Panc1 (cell line): Measurements from ENCODE around the gene ADGRV1. TPM values are rescaled to one million over a fixed set of nuclear protein-coding genes. Genes with fewer than 3 reads are reported as not detected.

Experiments
- ATAC-seq: fragments of 200-7000 bp; cut with Tn5 transposase; 2 replicates; pipeline ENCODE4 v1.9.1; 2020; ENCODE audit warnings: mild to moderate bottlenecking, moderate library complexity
- BruUV-seq: library from RNA; stranded (reverse); fragments of 400-500 nt; replicated peaks from 2 replicates; lab custom pipeline; 2021; lab: Mats Ljungman, UMichigan
- CTCF ChIA-PET: fragments of 300-600 bp; sonication (Branson Sonifier 250); formaldehyde crosslinking; loops from one replicate; lab custom pipeline; 2022; ENCODE audit warnings: antibody characterized with exemption; lab: Charles Lee
- POLR2A ChIA-PET: fragments of 300-600 bp; sonication (Branson Sonifier 250); formaldehyde crosslinking; loops from one replicate; lab custom pipeline; 2022; ENCODE audit warnings: antibody characterized with exemption; lab: Charles Lee
- DNase-seq: peaks from one replicate; pipeline ENCODE4 v3.0.0-alpha.2; 2010; ENCODE audit warnings: low read depth, low spot score
- H3K27ac ChIP-seq: 2 replicates; pipeline ENCODE4 v1.5.1; 2011; ENCODE audit warnings: mild to moderate bottlenecking, low read length, inconsistent platforms
- H3K27me3 ChIP-seq: fragments of 200-500 bp; sonication (Bioruptor generic); 2 replicates; pipeline ENCODE4 v1.6.0; 2014; ENCODE audit warnings: low read length, inconsistent platforms; ENCODE audit not compliant: control insufficient read depth, insufficient read depth
- H3K36me3 ChIP-seq: fragments of 200-500 bp; sonication (Bioruptor generic); 2 replicates; pipeline ENCODE4 v1.5.1; 2014; ENCODE audit warnings: inconsistent platforms, mild to moderate bottlenecking, low read length, moderate library complexity; ENCODE audit not compliant: control insufficient read depth, insufficient read depth
- H3K4me1 ChIP-seq: 2 replicates; pipeline ENCODE4 v1.5.1; 2011; ENCODE audit warnings: inconsistent platforms, mild to moderate bottlenecking, low read length, moderate library complexity; ENCODE audit not compliant: control insufficient read depth, insufficient read depth
- H3K4me3 ChIP-seq, 2 experiments: 2 replicates each; pipeline ENCODE4 v1.5.1; 2011 to 2012; ENCODE audit warnings: low read depth in 2 of 2, low read length in 2 of 2, mild to moderate bottlenecking in 2 of 2, inconsistent platforms in 1 of 2, moderate library complexity in 1 of 2
- H3K9me3 ChIP-seq: fragments of 200-500 bp; sonication (Bioruptor generic); 2 replicates; pipeline ENCODE4 v1.5.1; 2014; ENCODE audit warnings: low read depth, mild to moderate bottlenecking, inconsistent platforms, low read length, moderate library complexity; ENCODE audit not compliant: control insufficient read depth, insufficient read depth
- POLR2AphosphoS5 ChIP-seq: IDR thresholded peaks from 2 replicates; pipeline ENCODE4 v1.6.1; 2012; ENCODE audit warnings: mild to moderate bottlenecking, low read depth, low read length, moderate library complexity
- REST ChIP-seq, 2 experiments: IDR thresholded peaks; 2 replicates each; pipeline ENCODE4 v1.6.1; 2011 to 2012; ENCODE audit warnings: low read depth in 2 of 2, control low read depth in 1 of 2, low read length in 1 of 2, mild to moderate bottlenecking in 1 of 2, moderate library complexity in 1 of 2; ENCODE audit not compliant: insufficient read depth in 1 of 2
- SIN3A ChIP-seq: IDR thresholded peaks from 2 replicates; pipeline ENCODE4 v1.6.1; 2012; ENCODE audit warnings: low read depth, mild to moderate bottlenecking, low read length, moderate library complexity, borderline replicate concordance; ENCODE audit not compliant: insufficient read depth
- TCF7L2 ChIP-seq: IDR thresholded peaks from 2 replicates; pipeline ENCODE4 v1.6.1; 2011; ENCODE audit warnings: mild to moderate bottlenecking, low read depth, low read length, inconsistent platforms
- in situ Hi-C: cut with HindIII; loops from 2 replicates; pipeline ENCODE4 v1.10.0; 2016; ENCODE audit warnings: low sequenced_read_pairs, low pct_unique_long_range_greater_than_20kb
- intact Hi-C: fragments of 100-400 bp; cut with micrococcal nuclease; formaldehyde crosslinking; loops from one replicate; pipeline ENCODE4 v1.10.0; 2022; ENCODE audit not compliant: unreplicated experiment
- total RNA-seq: library from RNA; stranded (reverse); gene quantifications from one replicate; pipeline ENCODE4 v1.2.1, GENCODE V29; 2021; ENCODE audit not compliant: unreplicated experiment
- TF ChIP-seq, protein P1 (sequence below): fragments of 450-650 bp; IDR thresholded peaks from 2 replicates; pipeline ENCODE4 v1.5.1; 2017; ENCODE audit warnings: mild to moderate bottlenecking

The ADGRV1 gene
- total RNA-seq, 1 experiment from 2014 or later: 0.49 TPM

GRCh38 chr5:90529939-90530677 lies 28.5 kb upstream of the ADGRV1 start:
- peaks cover 3% of the 10 kb centered on the region; the same call in 1 of the 2 replicates for H3K36me3 ChIP-seq
- DNase-seq: peak; percentile 73
- H3K9me3 ChIP-seq: no peaks in the 10 kb centered on the region
- no TSS peak for BruUV-seq
- ChIA-PET POLR2A (no interaction called here), CTCF (interaction anchor here (0.6 to 1.8 kb wide), 4 partner anchors 16 to 91 kb away, joined by 3 to 10 read pairs (median 6); no protein-coding TSS in a partner anchor)
- peaks cover 14% of the 10 kb centered on the region for H3K4me1 ChIP-seq
- intact Hi-C loops (loop anchor here (2.0 kb wide), 1 partner anchor 91 kb away; no protein-coding TSS in a partner anchor), in situ Hi-C loops (no loop called here)
- H3K4me3 ChIP-seq: peak overlapping the region; percentile 98 to 99
- H3K27ac ChIP-seq: peak overlapping the region; percentile 86
- H3K27me3 ChIP-seq: peaks cover 28% of the 10 kb centered on the region
- TF ChIP-seq, protein P1, sequence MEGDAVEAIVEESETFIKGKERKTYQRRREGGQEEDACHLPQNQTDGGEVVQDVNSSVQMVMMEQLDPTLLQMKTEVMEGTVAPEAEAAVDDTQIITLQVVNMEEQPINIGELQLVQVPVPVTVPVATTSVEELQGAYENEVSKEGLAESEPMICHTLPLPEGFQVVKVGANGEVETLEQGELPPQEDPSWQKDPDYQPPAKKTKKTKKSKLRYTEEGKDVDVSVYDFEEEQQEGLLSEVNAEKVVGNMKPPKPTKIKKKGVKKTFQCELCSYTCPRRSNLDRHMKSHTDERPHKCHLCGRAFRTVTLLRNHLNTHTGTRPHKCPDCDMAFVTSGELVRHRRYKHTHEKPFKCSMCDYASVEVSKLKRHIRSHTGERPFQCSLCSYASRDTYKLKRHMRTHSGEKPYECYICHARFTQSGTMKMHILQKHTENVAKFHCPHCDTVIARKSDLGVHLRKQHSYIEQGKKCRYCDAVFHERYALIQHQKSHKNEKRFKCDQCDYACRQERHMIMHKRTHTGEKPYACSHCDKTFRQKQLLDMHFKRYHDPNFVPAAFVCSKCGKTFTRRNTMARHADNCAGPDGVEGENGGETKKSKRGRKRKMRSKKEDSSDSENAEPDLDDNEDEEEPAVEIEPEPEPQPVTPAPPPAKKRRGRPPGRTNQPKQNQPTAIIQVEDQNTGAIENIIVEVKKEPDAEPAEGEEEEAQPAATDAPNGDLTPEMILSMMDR: peak; percentile 85
- no peak for TF ChIP-seq POLR2AphosphoS5
- ATAC-seq: peak; percentile 87

DNA sequence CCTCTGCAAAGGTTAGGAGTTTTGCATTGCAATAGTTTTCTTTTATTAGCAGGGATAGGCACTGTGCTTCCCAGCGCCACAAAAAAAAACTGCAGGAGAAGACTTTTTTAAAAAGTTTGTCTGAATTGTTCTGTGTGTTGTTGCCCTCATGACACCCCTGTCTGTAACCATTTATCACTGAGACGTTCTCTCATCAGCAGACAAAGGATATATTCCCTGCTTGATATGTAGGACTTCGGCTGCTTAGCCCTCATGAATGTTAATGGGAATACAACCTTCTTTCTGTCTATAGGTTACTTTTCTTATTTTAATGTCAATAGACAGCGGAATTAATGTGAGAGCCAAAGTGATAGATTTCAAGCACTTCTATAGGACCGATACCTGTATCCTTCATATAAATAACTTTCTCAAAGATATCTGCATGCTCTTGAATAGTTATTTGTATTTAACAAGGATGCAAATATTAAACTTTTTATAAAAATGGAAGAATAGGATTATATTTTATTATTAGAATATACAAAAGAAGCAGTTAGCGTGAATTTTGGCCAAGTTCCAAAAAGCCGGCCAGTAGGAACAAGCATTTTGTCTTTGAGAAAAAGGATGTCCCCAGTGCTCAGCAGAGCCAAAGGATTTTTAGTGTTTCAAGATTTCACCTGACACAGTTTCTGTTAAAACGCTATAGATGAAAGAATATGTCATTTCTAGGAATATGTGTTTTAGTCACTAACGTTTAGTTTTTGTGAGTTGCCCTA lies 27.7 kb upstream of the ADGRV1 start:
- no peak for TF ChIP-seq TCF7L2
- TF ChIP-seq, protein P1: no peak
- ChIA-PET POLR2A (no interaction called here), CTCF (interaction anchor here (0.6 to 1.8 kb wide), 3 partner anchors 17 to 92 kb away, joined by 5 to 10 read pairs (median 8); no protein-coding TSS in a partner anchor)
- H3K27ac ChIP-seq: no peak overlapping the region
- in situ Hi-C loops (no loop called here), intact Hi-C loops (loop anchor here (2.0 kb wide), 1 partner anchor 92 kb away; no protein-coding TSS in a partner anchor)
- no peak for ATAC-seq
- DNase-seq: no peak
- peaks cover 28% of the 10 kb centered on the region for H3K27me3 ChIP-seq
- no peaks in the 10 kb centered on the region for H3K9me3 ChIP-seq
- H3K4me1 ChIP-seq: peaks cover 14% of the 10 kb centered on the region
- peaks cover 3% of the 10 kb centered on the region; the same call in 1 of the 2 replicates for H3K36me3 ChIP-seq
- no TSS peak for BruUV-seq
- no peak overlapping the region for H3K4me3 ChIP-seq

DNA sequence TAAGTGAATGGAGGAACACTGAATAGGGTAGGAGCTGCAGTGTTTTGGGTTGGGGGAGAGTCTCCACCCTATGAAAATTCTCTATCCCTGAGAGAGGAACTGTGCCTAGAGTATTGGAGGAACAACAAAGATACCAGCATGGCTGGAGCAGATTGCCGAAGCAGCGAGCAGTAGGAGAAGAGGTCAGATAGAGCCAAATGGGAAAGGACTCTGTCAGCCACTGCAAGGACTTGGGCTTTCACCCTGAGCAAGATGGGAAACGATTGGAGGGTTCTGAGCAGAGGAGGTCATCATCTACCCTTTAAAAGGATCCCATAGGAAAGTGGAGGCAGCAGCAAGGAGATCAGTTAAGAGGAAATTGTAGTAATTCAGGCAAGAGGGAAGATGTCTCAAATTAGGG lies 24.8 kb upstream of the ADGRV1 start:
- no peak overlapping the region for H3K4me3 ChIP-seq
- H3K36me3 ChIP-seq: peaks cover 3% of the 10 kb centered on the region; the same call in 1 of the 2 replicates
- peaks cover 28% of the 10 kb centered on the region for H3K27me3 ChIP-seq
- no peak for ATAC-seq
- TF ChIP-seq REST (IDR thresholded peaks at IDR 0.05; ENCODE audit: insufficient read depth in 1 of 2, low read depth in 2 of 2, low read length in 1 of 2) (no peak), TCF7L2 (no peak), SIN3A (no peak), POLR2AphosphoS5 (no peak)
- TF ChIP-seq, protein P1: no peak
- peaks cover 4% of the 10 kb centered on the region for H3K4me1 ChIP-seq
- POLR2A ChIA-PET: interaction anchor here (0.6 kb wide), 1 partner anchor 127 kb away, joined by 3 read pairs; no protein-coding TSS in a partner anchor
- no peaks in the 10 kb centered on the region for H3K9me3 ChIP-seq
- no TSS peak for BruUV-seq
- CTCF ChIA-PET: no interaction called here
- in situ Hi-C loops (no loop called here), intact Hi-C loops (no loop called here)
- H3K27ac ChIP-seq: no peak overlapping the region
- no peak for DNase-seq
